WERI-Rb-1 (cell line): ENCODE data around the gene TNNT2.

Experiments
- DNase-seq: peaks from one replicate; pipeline ENCODE4 v3.0.0-alpha.2; 2020
- H3K27ac ChIP-seq: fragments of 250-450 bp; sonication (Bioruptor Pico); 2 replicates; pipeline ENCODE4 v1.5.1; 2020; ENCODE audit warnings: mild to moderate bottlenecking, moderate library complexity
- H3K27me3 ChIP-seq: fragments of 250-450 bp; sonication (Bioruptor Pico); 2 replicates; pipeline ENCODE4 v1.5.1; 2021; ENCODE audit warnings: mild to moderate bottlenecking, low read depth, moderate library complexity; ENCODE audit not compliant: insufficient read depth, severe bottlenecking
- H3K36me3 ChIP-seq: fragments of 250-450 bp; sonication (Bioruptor Pico); 2 replicates; pipeline ENCODE4 v1.5.1; 2020; ENCODE audit warnings: mild to moderate bottlenecking, moderate library complexity
- H3K4me3 ChIP-seq: 2 replicates; pipeline ENCODE4 v1.5.1; 2011; ENCODE audit warnings: low read depth, mild to moderate bottlenecking, control low read depth, low read length
- H3K9me3 ChIP-seq: fragments of 250-450 bp; sonication (Bioruptor Pico); 2 replicates; pipeline ENCODE4 v1.5.1; 2021; ENCODE audit warnings: mild to moderate bottlenecking, moderate library complexity; ENCODE audit not compliant: severe bottlenecking
- CTCF ChIP-seq: IDR thresholded peaks from 2 replicates; pipeline ENCODE4 v1.5.1; 2011; ENCODE audit warnings: low read depth, mild to moderate bottlenecking, control low read depth, inconsistent platforms, low read length

TNNT2 gene

GRCh38 chr1:201347498-201348210, 29.8 kb downstream of the TNNT2 start:
- Histone ChIP-seq H3K36me3 (no peaks in the 10 kb centered on the region), H3K27ac (no peak overlapping the region), H3K4me3 (no peak overlapping the region), H3K9me3 (no peaks in the 10 kb centered on the region), H3K27me3 (peaks cover 3% of the 10 kb centered on the region)
- TF ChIP-seq CTCF = 0 out of 2 replicates have a peak, but pooled peaks have one; percentile 11
- no peak for DNase-seq

GRCh38 chr1:201346987-201347386, 30.5 kb downstream of the TNNT2 start:
- no peak for TF ChIP-seq CTCF
- Histone ChIP-seq H3K27me3 (peaks cover 3% of the 10 kb centered on the region), H3K4me3 (no peak overlapping the region), H3K27ac (no peak overlapping the region), H3K9me3 (no peaks in the 10 kb centered on the region), H3K36me3 (no peaks in the 10 kb centered on the region)
- no peak for DNase-seq

- peaks cover 3% of the 10 kb centered on the region for H3K27me3 ChIP-seq
- no peak overlapping the region for H3K27ac ChIP-seq
- TF ChIP-seq CTCF = peak; percentile 90
- no peaks in the 10 kb centered on the region for H3K9me3 ChIP-seq
- no peak overlapping the region for H3K4me3 ChIP-seq
- no peaks in the 10 kb centered on the region for H3K36me3 ChIP-seq
- peak; percentile 85 for DNase-seq
Measured at GRCh38 chr1:201346337-201346939, 31.0 kb downstream of the TNNT2 start.

GRCh38 chr1:201345081-201345355, 32.5 kb downstream of the TNNT2 start:
- peaks cover 3% of the 10 kb centered on the region for H3K27me3 ChIP-seq
- H3K36me3 ChIP-seq = no peaks in the 10 kb centered on the region
- no peaks in the 10 kb centered on the region for H3K9me3 ChIP-seq
- TF ChIP-seq CTCF = no peak
- DNase-seq = no peak
- no peak overlapping the region for H3K27ac ChIP-seq
- no peak overlapping the region for H3K4me3 ChIP-seq

GRCh38 chr1:201344206-201345080, 33.0 kb downstream of the TNNT2 start:
- Histone ChIP-seq H3K27me3 (peaks cover 3% of the 10 kb centered on the region), H3K27ac (no peak overlapping the region), H3K4me3 (no peak overlapping the region), H3K36me3 (no peaks in the 10 kb centered on the region), H3K9me3 (no peaks in the 10 kb centered on the region)
- no peak for TF ChIP-seq CTCF
- DNase-seq = no peak
